GM23248 (cell line): Measurements from ENCODE around the gene IL13RA1.

Source experiments
- EZH2 ChIP-seq: fragments of 200-600 bp; sonication (generic); IDR thresholded peaks from 2 replicates; pipeline ENCODE4 v1.6.1; 2018; ENCODE audit warnings: antibody characterized with exemption, mild to moderate bottlenecking; ENCODE audit not compliant: insufficient read depth, poor library complexity, severe bottlenecking
- EZH2phosphoT487 ChIP-seq: fragments of 200-600 bp; sonication (generic); IDR thresholded peaks from 2 replicates; pipeline ENCODE4 v1.6.1; 2018; ENCODE audit warnings: antibody characterized with exemption, moderate library complexity, mild to moderate bottlenecking, low read depth; ENCODE audit not compliant: insufficient read depth

DNA sequence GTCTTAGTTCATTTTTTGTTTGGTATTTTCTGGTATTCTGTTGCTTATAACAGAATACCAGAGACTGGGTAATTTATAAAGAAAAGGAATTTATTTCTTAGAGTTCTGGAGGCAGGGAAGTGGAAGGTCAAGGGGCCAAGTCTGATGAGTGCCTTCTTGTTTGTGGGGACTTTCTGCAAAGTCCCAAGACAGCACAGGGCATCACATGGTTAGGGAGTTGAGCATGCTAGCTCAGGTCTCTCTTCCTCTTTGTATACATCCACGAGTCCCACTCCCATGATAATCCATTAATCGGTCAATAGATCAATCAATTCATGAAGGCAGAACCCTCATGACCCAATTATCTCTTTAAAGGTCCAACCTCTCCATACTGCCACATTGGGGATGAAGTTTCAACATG lies 31.1 kb downstream of the IL13RA1 start:
- no peak for TF ChIP-seq EZH2
- no peak for TF ChIP-seq EZH2phosphoT487
